HEK293 (cell line): ENCODE results near the gene SENP5.
"Not testable (repeated sequence)": the region's sequence is repeated elsewhere in the genome, so short reads cannot be mapped to it uniquely, and the experiment has no call there.

ENCODE experiments used
- BCL11A ChIP-seq: fragments of 450-650 bp; formaldehyde crosslinking; IDR thresholded peaks from 2 replicates; pipeline ENCODE4 v1.5.1; 2016; ENCODE audit warnings: low read depth, missing biosample characterization, missing genetic modification characterization
- CTCF ChIP-seq: fragments of 450-650 bp; formaldehyde crosslinking; IDR thresholded peaks from 2 replicates; pipeline ENCODE4 v1.5.1; 2016; ENCODE audit warnings: missing biosample characterization, missing genetic modification characterization
- ZNF664 ChIP-seq: fragments of 450-650 bp; formaldehyde crosslinking; IDR thresholded peaks from 2 replicates; pipeline ENCODE4 v1.5.1; 2016; ENCODE audit warnings: missing biosample characterization, missing genetic modification characterization
- ZNF704 ChIP-seq: fragments of 450-650 bp; formaldehyde crosslinking; IDR thresholded peaks from 2 replicates; pipeline ENCODE4 v1.5.1; 2016; ENCODE audit warnings: missing biosample characterization, missing genetic modification characterization

GRCh38 chr3:196844235-196845219, 23.2 kb upstream of the SENP5 start:
- not testable (repeated sequence) for TF ChIP-seq BCL11A; CTCF (tag by site-specific recombination); ZNF704 (tag by site-specific recombination); ZNF664 (tag by site-specific recombination)
